HepG2 (cell line): ENCODE data around the gene STIP1. TPM values are rescaled to one million over a fixed set of nuclear protein-coding genes. Genes with fewer than 3 reads are reported as not detected.

Experiments
- GATA4 ChIP-seq: sonication (generic); IDR thresholded peaks from 2 replicates; pipeline ENCODE4 v1.6.1; 2016; ENCODE audit warnings: antibody characterized with exemption, low read depth, borderline replicate concordance
- MED8 ChIP-seq: sonication (generic); formaldehyde crosslinking; IDR thresholded peaks from 2 replicates; pipeline ENCODE4 v1.8.1; 2023; ENCODE audit warnings: mild to moderate bottlenecking, missing genetic modification reagents; ENCODE audit not compliant: insufficient replicate concordance
- NONO ChIP-seq, 2 experiments: fragments of 450-650 bp in 1 of 2; sonication (generic) in 1 of 2; formaldehyde crosslinking in 1 of 2; IDR thresholded peaks in 1 of 2; conservative IDR thresholded peaks in 1 of 2; 2 replicates each; pipeline versions ENCODE4 v1.6.1 to v1.8.0; 2017 to 2022; ENCODE audit warnings: mild to moderate bottlenecking in 1 of 2, missing genetic modification reagents in 1 of 2, moderate library complexity in 1 of 2
- PAX8 ChIP-seq: sonication (generic); formaldehyde crosslinking; IDR thresholded peaks from 2 replicates; pipeline ENCODE4 v1.8.0; 2022; ENCODE audit warnings: mild to moderate bottlenecking, missing genetic modification reagents, borderline replicate concordance
- PCBP1 ChIP-seq: fragments of 200-400 bp; formaldehyde crosslinking; IDR thresholded peaks from 2 replicates; pipeline ENCODE4 v1.6.1; 2017; ENCODE audit warnings: mild to moderate bottlenecking, low read depth, low read length, borderline replicate concordance
- PRMT3 ChIP-seq: sonication (generic); formaldehyde crosslinking; IDR thresholded peaks from 2 replicates; pipeline ENCODE4 v1.8.1; 2022; ENCODE audit warnings: low read depth, mild to moderate bottlenecking, moderate library complexity, missing genetic modification reagents, borderline replicate concordance
- REL ChIP-seq: sonication (generic); formaldehyde crosslinking; conservative IDR thresholded peaks from 2 replicates; pipeline ENCODE4 v1.8.0; 2022; ENCODE audit warnings: mild to moderate bottlenecking, missing genetic modification reagents, moderate library complexity
- SAFB2 ChIP-seq: sonication (generic); formaldehyde crosslinking; IDR thresholded peaks from 2 replicates; pipeline ENCODE4 v1.5.1; 2020; ENCODE audit warnings: missing genetic modification reagents, low read depth, mild to moderate bottlenecking, borderline replicate concordance
- SMARCE1 ChIP-seq: fragments of 450-650 bp; IDR thresholded peaks from 2 replicates; pipeline ENCODE4 v1.6.1; 2017; ENCODE audit warnings: borderline replicate concordance
- TEAD3 ChIP-seq: optimal IDR thresholded peaks from 2 replicates; pipeline ENCODE3; 2016; ENCODE audit warnings: borderline replicate concordance
- ZBTB7A ChIP-seq: sonication (generic); formaldehyde crosslinking; IDR thresholded peaks from 2 replicates; pipeline ENCODE4 v1.8.0; 2022; ENCODE audit warnings: mild to moderate bottlenecking, missing genetic modification reagents
- ZBTB8A ChIP-seq: sonication (generic); formaldehyde crosslinking; IDR thresholded peaks from 2 replicates; pipeline ENCODE4 v1.4.0; 2020; ENCODE audit warnings: mild to moderate bottlenecking, low read depth, missing genetic modification reagents, borderline replicate concordance
- ZNF616 ChIP-seq: sonication (generic); formaldehyde crosslinking; IDR thresholded peaks from 2 replicates; pipeline ENCODE4 v1.5.0; 2020; ENCODE audit warnings: low read depth, mild to moderate bottlenecking, missing genetic modification reagents
- ZNF747 ChIP-seq: sonication (generic); formaldehyde crosslinking; IDR thresholded peaks from 2 replicates; pipeline ENCODE4 v1.8.1; 2023; ENCODE audit warnings: missing genetic modification reagents, mild to moderate bottlenecking, borderline replicate concordance
- ZNF879 ChIP-seq: sonication (generic); formaldehyde crosslinking; IDR thresholded peaks from 2 replicates; pipeline ENCODE4 v1.8.1; 2023; ENCODE audit warnings: missing genetic modification reagents
- polyA plus RNA-seq, 8 experiments: library from polyadenylated mRNA; depleted of rRNA in 3 of 8; stranded (reverse) in 7 of 8; unstranded in 1 of 8; fragments of >200 nt; fragmentation: Illumina TruSeq in 4 of 8; extraction: Trizol in 4 of 8; gene quantifications; 2 replicates each; pipeline versions ENCODE4 v1.2.1 to v1.2.3, GENCODE V29; 2011 to 2016; ENCODE audit warnings: low read depth in 4 of 8, missing spikeins in 1 of 8, mixed read lengths in 1 of 8; ENCODE audit not compliant: insufficient read depth in 1 of 8
- total RNA-seq, 5 experiments: library from RNA; depleted of rRNA; stranded (reverse); fragments of >200 nt; fragmentation: Illumina TruSeq; extraction: Trizol; gene quantifications; 2 replicates each; pipeline ENCODE4 v1.2.3, GENCODE V29; 2016; ENCODE audit warnings: low read depth in 1 of 5
- TF ChIP-seq, protein P1 (sequence below): sonication (generic); formaldehyde crosslinking; IDR thresholded peaks from 2 replicates; pipeline ENCODE4 v1.8.1; 2023; ENCODE audit warnings: mild to moderate bottlenecking, moderate library complexity, missing genetic modification reagents
- TF ChIP-seq, protein P2 (sequence below): sonication (generic); formaldehyde crosslinking; IDR thresholded peaks from 2 replicates; pipeline ENCODE4 v1.5.1; 2020; ENCODE audit warnings: mild to moderate bottlenecking, missing genetic modification reagents, moderate library complexity
- TF ChIP-seq, protein P3 (sequence below): sonication (generic); formaldehyde crosslinking; IDR thresholded peaks from 2 replicates; pipeline ENCODE4 v1.4.0; 2020; ENCODE audit warnings: missing genetic modification reagents, borderline replicate concordance

STIP1 gene
- total and polyA plus RNA-seq, 2 of the 13 experiments (the other 11 are each of a cell fraction or from before 2014, with no cell fraction given) = 81.1 to 217 TPM

DNA sequence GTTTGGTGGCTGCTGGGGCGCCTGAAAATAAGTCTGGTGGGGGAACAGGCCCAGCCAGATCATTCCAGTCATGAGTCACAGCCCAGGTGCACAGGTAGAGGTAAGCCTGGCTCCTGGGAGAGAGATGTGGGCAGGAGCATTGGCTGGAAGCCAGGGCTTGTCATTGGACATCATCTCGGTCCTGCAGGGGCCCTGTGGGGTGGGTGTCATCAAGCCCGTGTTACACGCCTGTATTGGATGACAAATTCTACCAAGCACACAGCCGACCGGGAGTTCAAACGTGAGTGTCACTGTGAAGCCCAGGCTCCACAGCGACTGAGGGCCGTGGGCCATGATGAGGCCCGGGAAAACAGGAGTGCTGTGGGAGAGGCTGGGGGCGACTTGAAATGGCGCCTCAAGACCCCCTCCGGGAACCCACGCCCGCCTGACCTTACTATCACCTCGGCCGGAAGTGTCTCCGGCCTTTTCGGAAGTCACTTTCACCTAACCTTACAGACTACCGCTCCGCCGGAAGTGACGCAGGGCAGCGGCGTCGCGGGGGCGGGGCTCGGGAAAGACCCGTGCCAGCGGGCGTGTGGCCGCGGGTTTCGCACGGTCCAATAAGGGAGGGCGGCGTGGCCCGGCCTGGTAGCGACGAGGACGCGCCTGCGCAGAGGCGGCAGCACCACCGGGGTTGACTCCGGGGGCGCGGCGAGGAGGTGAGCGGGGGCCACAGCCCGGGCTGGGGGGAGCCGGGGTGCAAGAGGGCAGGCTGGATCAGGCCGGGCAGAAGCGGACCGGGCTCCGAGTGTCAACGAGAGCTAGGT, 54.7 kb downstream of the STIP1 start, which contains the start of gene FKBP2 (continued):
- TF ChIP-seq SMARCE1 (no peak), NONO (IDR thresholded peaks at IDR 0.05) (no peak), NONO (CRISPR knock-in tag; conservative IDR thresholded peaks at IDR 0.05) (peak; percentile 66), MED8 (CRISPR knock-in tag) (peak; percentile 48), PRMT3 (CRISPR knock-in tag) (no peak), ZBTB8A (CRISPR knock-in tag) (no peak), GATA4 (peak; percentile 77), ZNF747 (peak; percentile 69), PAX8 (no peak), SAFB2 (no peak), REL (no peak), PCBP1 (no peak), TEAD3 (CRISPR knock-in tag) (peak; percentile 37), ZNF879 (CRISPR knock-in tag) (no peak), ZBTB7A (CRISPR knock-in tag) (peak; percentile 77), ZNF616 (CRISPR knock-in tag) (no peak; the same call in 1 of the 2 replicates)
- TF ChIP-seq, protein P1, sequence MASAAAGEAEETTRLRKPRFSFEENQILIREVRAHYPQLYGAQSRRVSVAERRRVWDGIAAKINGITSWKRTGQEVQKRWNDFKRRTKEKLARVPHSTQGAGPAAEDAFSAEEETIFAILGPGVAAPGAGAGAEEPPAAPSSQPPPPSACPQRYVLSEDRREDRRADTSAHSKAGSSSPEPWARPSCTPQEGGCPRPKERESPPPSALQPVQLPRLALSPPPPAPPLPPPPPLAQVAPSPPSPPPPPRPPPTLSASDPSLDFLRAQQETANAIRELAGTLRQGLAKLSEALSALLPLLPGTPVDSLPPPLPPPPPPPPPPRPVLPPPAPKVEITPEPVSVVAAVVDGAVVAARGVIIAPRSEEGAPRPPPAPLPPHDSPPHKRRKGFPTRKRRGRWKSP = peak; percentile 84
- TF ChIP-seq, protein P2, sequence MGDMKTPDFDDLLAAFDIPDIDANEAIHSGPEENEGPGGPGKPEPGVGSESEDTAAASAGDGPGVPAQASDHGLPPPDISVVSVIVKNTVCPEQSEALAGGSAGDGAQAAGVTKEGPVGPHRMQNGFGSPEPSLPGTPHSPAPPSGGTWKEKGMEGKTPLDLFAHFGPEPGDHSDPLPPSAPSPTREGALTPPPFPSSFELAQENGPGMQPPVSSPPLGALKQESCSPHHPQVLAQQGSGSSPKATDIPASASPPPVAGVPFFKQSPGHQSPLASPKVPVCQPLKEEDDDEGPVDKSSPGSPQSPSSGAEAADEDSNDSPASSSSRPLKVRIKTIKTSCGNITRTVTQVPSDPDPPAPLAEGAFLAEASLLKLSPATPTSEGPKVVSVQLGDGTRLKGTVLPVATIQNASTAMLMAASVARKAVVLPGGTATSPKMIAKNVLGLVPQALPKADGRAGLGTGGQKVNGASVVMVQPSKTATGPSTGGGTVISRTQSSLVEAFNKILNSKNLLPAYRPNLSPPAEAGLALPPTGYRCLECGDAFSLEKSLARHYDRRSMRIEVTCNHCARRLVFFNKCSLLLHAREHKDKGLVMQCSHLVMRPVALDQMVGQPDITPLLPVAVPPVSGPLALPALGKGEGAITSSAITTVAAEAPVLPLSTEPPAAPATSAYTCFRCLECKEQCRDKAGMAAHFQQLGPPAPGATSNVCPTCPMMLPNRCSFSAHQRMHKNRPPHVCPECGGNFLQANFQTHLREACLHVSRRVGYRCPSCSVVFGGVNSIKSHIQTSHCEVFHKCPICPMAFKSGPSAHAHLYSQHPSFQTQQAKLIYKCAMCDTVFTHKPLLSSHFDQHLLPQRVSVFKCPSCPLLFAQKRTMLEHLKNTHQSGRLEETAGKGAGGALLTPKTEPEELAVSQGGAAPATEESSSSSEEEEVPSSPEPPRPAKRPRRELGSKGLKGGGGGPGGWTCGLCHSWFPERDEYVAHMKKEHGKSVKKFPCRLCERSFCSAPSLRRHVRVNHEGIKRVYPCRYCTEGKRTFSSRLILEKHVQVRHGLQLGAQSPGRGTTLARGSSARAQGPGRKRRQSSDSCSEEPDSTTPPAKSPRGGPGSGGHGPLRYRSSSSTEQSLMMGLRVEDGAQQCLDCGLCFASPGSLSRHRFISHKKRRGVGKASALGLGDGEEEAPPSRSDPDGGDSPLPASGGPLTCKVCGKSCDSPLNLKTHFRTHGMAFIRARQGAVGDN (CRISPR knock-in tag) = peak; percentile 89
- TF ChIP-seq, protein P3, sequence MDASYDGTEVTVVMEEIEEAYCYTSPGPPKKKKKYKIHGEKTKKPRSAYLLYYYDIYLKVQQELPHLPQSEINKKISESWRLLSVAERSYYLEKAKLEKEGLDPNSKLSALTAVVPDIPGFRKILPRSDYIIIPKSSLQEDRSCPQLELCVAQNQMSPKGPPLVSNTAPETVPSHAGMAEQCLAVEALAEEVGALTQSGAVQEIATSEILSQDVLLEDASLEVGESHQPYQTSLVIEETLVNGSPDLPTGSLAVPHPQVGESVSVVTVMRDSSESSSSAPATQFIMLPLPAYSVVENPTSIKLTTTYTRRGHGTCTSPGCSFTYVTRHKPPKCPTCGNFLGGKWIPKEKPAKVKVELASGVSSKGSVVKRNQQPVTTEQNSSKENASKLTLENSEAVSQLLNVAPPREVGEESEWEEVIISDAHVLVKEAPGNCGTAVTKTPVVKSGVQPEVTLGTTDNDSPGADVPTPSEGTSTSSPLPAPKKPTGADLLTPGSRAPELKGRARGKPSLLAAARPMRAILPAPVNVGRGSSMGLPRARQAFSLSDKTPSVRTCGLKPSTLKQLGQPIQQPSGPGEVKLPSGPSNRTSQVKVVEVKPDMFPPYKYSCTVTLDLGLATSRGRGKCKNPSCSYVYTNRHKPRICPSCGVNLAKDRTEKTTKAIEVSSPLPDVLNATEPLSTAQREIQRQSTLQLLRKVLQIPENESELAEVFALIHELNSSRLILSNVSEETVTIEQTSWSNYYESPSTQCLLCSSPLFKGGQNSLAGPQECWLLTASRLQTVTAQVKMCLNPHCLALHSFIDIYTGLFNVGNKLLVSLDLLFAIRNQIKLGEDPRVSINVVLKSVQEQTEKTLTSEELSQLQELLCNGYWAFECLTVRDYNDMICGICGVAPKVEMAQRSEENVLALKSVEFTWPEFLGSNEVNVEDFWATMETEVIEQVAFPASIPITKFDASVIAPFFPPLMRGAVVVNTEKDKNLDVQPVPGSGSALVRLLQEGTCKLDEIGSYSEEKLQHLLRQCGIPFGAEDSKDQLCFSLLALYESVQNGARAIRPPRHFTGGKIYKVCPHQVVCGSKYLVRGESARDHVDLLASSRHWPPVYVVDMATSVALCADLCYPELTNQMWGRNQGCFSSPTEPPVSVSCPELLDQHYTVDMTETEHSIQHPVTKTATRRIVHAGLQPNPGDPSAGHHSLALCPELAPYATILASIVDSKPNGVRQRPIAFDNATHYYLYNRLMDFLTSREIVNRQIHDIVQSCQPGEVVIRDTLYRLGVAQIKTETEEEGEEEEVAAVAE (CRISPR knock-in tag) = no peak
